Fibroblast of mammary gland (primary cell): ENCODE results near the gene NR5A1.

Experiments
- DNase-seq: peaks from one replicate; pipeline ENCODE4 v3.0.0-alpha.2; 2010; ENCODE audit warnings: low read depth
- H3K4me3 ChIP-seq: 2 replicates; pipeline ENCODE4 v1.5.1; 2011; ENCODE audit warnings: low read depth, mild to moderate bottlenecking, low read length, moderate library complexity; ENCODE audit not compliant: control insufficient read depth
- TF ChIP-seq, protein P1 (sequence below): conservative IDR thresholded peaks from 2 replicates; pipeline ENCODE4 v1.5.1; 2011; ENCODE audit warnings: low read depth, low read length, inconsistent platforms; ENCODE audit not compliant: control insufficient read depth, insufficient read depth

The NR5A1 gene

GRCh38 chr9:124442379-124442778, 64.8 kb downstream of the NR5A1 start:
- H3K4me3 ChIP-seq: no peak overlapping the region
- no peak for DNase-seq
- TF ChIP-seq, protein P1, sequence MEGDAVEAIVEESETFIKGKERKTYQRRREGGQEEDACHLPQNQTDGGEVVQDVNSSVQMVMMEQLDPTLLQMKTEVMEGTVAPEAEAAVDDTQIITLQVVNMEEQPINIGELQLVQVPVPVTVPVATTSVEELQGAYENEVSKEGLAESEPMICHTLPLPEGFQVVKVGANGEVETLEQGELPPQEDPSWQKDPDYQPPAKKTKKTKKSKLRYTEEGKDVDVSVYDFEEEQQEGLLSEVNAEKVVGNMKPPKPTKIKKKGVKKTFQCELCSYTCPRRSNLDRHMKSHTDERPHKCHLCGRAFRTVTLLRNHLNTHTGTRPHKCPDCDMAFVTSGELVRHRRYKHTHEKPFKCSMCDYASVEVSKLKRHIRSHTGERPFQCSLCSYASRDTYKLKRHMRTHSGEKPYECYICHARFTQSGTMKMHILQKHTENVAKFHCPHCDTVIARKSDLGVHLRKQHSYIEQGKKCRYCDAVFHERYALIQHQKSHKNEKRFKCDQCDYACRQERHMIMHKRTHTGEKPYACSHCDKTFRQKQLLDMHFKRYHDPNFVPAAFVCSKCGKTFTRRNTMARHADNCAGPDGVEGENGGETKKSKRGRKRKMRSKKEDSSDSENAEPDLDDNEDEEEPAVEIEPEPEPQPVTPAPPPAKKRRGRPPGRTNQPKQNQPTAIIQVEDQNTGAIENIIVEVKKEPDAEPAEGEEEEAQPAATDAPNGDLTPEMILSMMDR: no peak

DNA sequence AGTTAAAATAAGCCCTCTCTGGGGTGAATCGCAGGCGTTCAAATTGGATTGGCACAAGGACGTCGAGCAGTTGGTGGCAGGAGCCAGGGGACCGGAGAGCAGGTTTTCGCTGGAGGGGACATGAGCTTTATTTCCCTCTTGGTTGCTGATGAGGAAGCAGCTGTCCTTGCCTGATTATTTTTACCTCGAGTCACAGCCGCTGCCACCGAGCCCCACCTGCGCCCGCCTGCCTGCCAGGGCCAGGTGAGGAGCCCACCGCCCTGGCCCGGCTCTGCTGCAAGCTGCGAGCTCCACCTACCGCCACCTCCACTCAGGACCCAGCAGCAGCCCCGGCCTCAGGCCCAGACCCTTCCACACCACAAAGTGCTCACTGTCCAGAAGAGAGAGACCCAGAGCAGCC, 65.9 kb downstream of the NR5A1 start:
- TF ChIP-seq, protein P1: no peak
- no peak for DNase-seq

GRCh38 chr9:124440786-124441185, 66.4 kb downstream of the NR5A1 start:
- no peak for DNase-seq

More for the DNA sequence above, 65.9 kb downstream of the NR5A1 start:
- no peak overlapping the region for H3K4me3 ChIP-seq

GRCh38 chr9:124439686-124440243, 67.4 kb downstream of the NR5A1 start:
- no peak for DNase-seq
- TF ChIP-seq, protein P1: no peak
- H3K4me3 ChIP-seq: no peak overlapping the region

More at GRCh38 chr9:124440786-124441185, 66.4 kb downstream of the NR5A1 start:
- H3K4me3 ChIP-seq: no peak overlapping the region
- TF ChIP-seq, protein P1: no peak

- no peak for DNase-seq
- TF ChIP-seq, protein P1: no peak
Observed at GRCh38 chr9:124439086-124439485, 68.1 kb downstream of the NR5A1 start.

GRCh38 chr9:124438091-124438490, 69.1 kb downstream of the NR5A1 start:
- DNase-seq: no peak
- TF ChIP-seq, protein P1: no peak
- H3K4me3 ChIP-seq: no peak overlapping the region

More at GRCh38 chr9:124439086-124439485, 68.1 kb downstream of the NR5A1 start:
- no peak overlapping the region for H3K4me3 ChIP-seq

DNA sequence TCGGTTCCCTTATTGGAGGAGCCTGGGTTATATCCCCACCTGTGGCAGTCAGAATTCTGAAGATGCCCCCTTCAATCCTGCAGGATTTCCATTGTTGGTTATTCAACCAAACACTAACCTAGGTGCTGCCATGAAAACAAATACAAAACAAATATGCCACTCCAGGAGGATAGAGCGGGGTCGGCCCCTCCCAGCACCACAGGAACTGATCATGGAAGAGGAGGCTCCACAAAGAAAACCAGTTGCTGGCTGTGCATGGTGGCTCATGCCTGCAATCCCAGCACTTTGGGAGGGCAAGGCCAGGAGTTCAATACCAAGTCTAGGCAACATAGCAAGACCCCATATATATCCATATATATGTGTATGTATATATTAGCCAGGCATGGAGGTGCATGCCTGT, 70.1 kb downstream of the NR5A1 start:
- no peak overlapping the region for H3K4me3 ChIP-seq
- DNase-seq: no peak
- TF ChIP-seq, protein P1: no peak
